Measurements from ENCODE around the gene OTUD3.

The OTUD3 gene

GRCh38 chr1:19877821-19878636, 4.2 kb upstream of the OTUD3 start:
- no peak for TF ChIP-seq CTCF (IDR thresholded peaks at IDR 0.05)

- TF ChIP-seq CTCF (IDR thresholded peaks at IDR 0.05) = no peak
Measured at GRCh38 chr1:19878637-19878985, 3.6 kb upstream of the OTUD3 start.

GRCh38 chr1:19879227-19879626, 3.0 kb upstream of the OTUD3 start:
- no peak for TF ChIP-seq CTCF (IDR thresholded peaks at IDR 0.05)

- no peak for TF ChIP-seq CTCF (IDR thresholded peaks at IDR 0.05)
Measured at GRCh38 chr1:19879661-19880060, 2.5 kb upstream of the OTUD3 start.

- no peak for TF ChIP-seq CTCF (IDR thresholded peaks at IDR 0.05)
Measured at GRCh38 chr1:19884312-19884711, 2.1 kb downstream of the OTUD3 start.

- TF ChIP-seq CTCF (IDR thresholded peaks at IDR 0.05) = no peak
Measured at GRCh38 chr1:19885821-19886220, 3.6 kb downstream of the OTUD3 start.

- no peak for TF ChIP-seq CTCF (IDR thresholded peaks at IDR 0.05)
Measured at GRCh38 chr1:19888112-19888511, 5.9 kb downstream of the OTUD3 start.

- TF ChIP-seq CTCF (IDR thresholded peaks at IDR 0.05) = no peak
Measured at GRCh38 chr1:19889656-19890055, 7.5 kb downstream of the OTUD3 start.
